Bronchial epithelial cell (primary cell): ENCODE results near the gene TRIP11. TPM values are rescaled to one million over a fixed set of nuclear protein-coding genes. Genes with fewer than 3 reads are reported as not detected.

Experiments used
- DNase-seq: peaks from one replicate; pipeline ENCODE4 v3.0.0-alpha.2; 2010; ENCODE audit warnings: low read depth
- FAIRE-seq: peaks from 2 replicates; lab custom pipeline; 2011; peaks lifted over from hg19 to GRCh38; lab: Jason Lieb, UNC
- H3K27me3 ChIP-seq: 2 replicates; pipeline ENCODE4 v1.5.1; 2011; ENCODE audit warnings: low read length; ENCODE audit not compliant: control insufficient read depth, insufficient read depth
- H3K36me3 ChIP-seq: 2 replicates; pipeline ENCODE4 v1.5.1; 2011; ENCODE audit warnings: low read length; ENCODE audit not compliant: control insufficient read depth, insufficient read depth
- H3K4me3 ChIP-seq: 2 replicates; pipeline ENCODE4 v1.5.1; 2011; ENCODE audit warnings: mild to moderate bottlenecking, low read depth, low read length, control low read depth
- CTCF ChIP-seq: IDR thresholded peaks from 2 replicates; pipeline ENCODE4 v1.5.1; 2011; ENCODE audit warnings: mild to moderate bottlenecking, moderate library complexity, low read length, control low read depth, inconsistent platforms; ENCODE audit not compliant: insufficient read depth, severe bottlenecking
- total RNA-seq: library from RNA; depleted of rRNA; stranded (reverse); fragments of >200 nt; gene quantifications from 2 replicates; pipeline ENCODE4 v1.2.1, GENCODE V29; 2014

The TRIP11 gene
- total RNA-seq, 1 donor from 2014 or later: 13.2 TPM

GRCh38 chr14:91968280-91968679 is 71.6 kb downstream of the TRIP11 start:
- no peak for TF ChIP-seq CTCF
- no peak overlapping the region for H3K4me3 ChIP-seq
- H3K36me3 ChIP-seq: peaks cover 4% of the 10 kb centered on the region
- H3K27me3 ChIP-seq: no peaks in the 10 kb centered on the region
- no peak for DNase-seq
- no peak for FAIRE-seq

GRCh38 chr14:91964724-91965123 is 75.1 kb downstream of the TRIP11 start:
- DNase-seq (no peak), FAIRE-seq (no peak)
- Histone ChIP-seq H3K4me3 (no peak overlapping the region), H3K27me3 (no peaks in the 10 kb centered on the region), H3K36me3 (peaks cover 2% of the 10 kb centered on the region)
- TF ChIP-seq CTCF: no peak

GRCh38 chr14:91964011-91964410 is 75.8 kb downstream of the TRIP11 start:
- Histone ChIP-seq H3K4me3 (no peak overlapping the region), H3K36me3 (peaks cover under 1% of the 10 kb centered on the region), H3K27me3 (no peaks in the 10 kb centered on the region)
- no peak for DNase-seq
- TF ChIP-seq CTCF: no peak
- FAIRE-seq: no peak

- no peak for FAIRE-seq
- Histone ChIP-seq H3K4me3 (no peak overlapping the region), H3K27me3 (no peaks in the 10 kb centered on the region), H3K36me3 (no peaks in the 10 kb centered on the region)
- no peak for TF ChIP-seq CTCF
- DNase-seq: peak; percentile 58
These were observed 76.4 kb downstream of the TRIP11 start for GRCh38 chr14:91963465-91963864.

GRCh38 chr14:91961297-91962220 is 78.3 kb downstream of the TRIP11 start:
- Histone ChIP-seq H3K27me3 (no peaks in the 10 kb centered on the region), H3K36me3 (no peaks in the 10 kb centered on the region), H3K4me3 (no peak overlapping the region)
- DNase-seq: no peak
- no peak for TF ChIP-seq CTCF
- no peak for FAIRE-seq
